CD4-positive, alpha-beta T cell treated with Interferon gamma for 1 hour (primary cell): ENCODE results near the gene ZSCAN9.
A peak's percentile ranks its signal among the peaks of the same experiment; 100 is the strongest.

Experiments used
- DNase-seq: peaks from one replicate; pipeline ENCODE4 v3.0.0-alpha.2; 2020

The ZSCAN9 gene

DNA sequence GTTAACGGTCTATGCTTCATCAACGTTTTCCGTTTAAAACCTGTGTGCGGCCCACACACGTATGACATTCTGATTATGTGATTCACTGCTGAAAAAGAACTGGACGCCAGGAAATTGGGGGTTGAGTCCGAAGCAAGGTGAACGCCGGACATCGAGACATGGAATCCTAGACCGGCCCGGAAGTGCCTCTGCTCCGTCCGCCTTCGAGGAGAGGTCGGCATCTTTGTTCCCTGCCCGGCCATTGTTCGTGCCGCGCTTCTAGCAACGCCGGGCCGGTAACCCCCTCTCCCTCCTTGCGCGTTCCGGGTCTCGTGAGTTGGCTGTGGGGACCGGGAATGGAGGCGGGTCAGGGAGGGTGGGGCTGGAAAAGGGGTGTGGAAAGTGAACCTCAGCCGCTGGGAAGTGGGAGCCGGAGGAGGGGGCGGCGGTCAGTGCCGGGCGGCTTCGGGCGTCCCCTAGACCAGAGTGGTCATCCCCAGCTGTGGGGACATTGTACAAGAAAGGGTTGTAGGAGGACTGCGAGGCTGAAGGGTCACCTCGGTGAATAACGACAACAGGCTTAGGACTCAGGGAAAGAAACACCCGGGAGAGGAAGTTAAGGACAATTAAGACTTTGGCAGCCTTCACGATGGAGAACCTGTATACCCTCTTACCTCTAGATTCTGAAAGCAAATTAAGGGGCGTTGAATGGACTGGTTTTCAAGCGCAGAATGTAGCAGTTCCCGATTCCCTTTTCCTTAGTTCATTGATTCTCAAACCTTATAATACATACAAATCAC is at the start of gene ZSCAN9:
Gene ZSCAN9, plus strand, starts transcription at position 220 of the 779 bp plus-strand sequence. CDS start 1,810 bp downstream, outside the sequence.
- peak; percentile 63 for DNase-seq

DNA sequence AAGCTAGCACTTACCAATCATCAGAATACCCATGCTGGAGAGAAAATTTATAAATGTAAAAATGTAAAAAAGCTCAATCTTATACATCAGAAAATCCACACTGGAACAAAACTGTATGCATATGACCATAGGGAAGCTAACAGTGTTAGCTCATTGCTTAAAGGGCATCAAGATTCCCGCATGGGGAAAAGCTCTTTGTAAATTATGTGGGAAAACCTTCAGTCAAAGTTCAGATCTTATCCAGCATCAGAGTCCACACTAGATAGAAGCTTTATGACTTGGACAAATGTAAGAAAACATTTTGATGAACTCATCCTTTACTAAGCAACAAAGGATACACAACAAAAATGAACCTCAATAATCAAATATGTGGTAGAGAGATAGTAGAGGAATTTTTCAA is 48.7 kb upstream of the ZSCAN9 start:
- no peak for DNase-seq

DNA sequence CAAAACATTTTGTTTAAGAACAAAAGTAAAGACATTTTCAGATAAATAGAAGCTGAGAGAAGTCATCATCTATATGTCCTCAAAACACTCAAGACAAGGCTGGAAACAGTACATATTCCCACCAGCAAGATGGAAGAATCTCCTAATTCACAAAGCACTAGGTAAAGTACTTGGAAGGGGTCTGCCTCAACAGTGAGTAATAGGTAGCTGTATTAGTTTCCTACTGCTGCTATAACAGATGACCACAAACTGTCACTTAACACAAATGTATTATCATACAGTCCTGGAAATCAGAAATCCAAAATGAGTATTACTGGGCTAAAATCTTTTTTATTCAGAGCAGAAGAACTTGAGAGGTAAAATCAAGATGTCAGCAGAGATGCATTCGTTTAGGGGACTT is 42.8 kb upstream of the ZSCAN9 start:
- no peak for DNase-seq

DNA sequence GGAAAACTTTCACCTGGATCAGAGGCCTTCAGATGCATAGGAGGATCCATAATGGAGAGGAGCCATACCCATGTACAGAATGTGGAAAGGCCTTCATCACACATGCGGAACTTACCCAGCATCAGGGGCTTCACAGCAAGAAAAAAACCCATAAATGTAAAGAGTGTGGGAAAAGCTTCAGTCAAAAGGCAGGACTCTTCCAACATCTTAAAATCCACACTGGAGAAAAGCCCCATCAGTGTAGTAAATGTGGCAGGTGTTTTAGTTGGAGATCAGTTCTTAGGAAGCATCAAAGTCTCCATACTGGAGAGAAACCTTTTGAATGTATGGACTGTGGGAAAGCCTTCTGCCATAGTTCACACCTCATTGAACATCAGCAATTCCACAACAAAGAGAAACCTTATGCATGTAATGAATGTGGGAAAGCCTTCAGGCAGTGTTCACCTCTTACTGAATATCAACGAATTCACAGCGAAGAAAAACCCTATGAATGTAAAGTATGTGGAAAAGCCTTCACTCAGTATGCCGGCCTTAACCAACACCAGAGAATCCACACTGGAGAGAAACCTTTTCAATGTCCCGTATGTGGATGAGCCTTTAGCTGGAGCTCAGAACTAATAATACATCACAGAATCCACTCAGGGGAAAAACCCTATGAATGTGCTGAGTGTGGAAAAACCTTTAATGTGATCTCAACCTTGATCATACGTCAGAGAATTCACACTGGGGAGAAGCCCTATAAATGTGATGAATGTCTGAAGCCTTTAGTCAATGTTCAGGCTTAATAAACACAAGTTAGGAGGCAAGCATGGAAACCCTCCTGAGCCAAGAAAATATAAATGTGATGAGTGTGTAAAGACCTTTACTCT is 36.7 kb upstream of the ZSCAN9 start:
- DNase-seq = no peak

DNA sequence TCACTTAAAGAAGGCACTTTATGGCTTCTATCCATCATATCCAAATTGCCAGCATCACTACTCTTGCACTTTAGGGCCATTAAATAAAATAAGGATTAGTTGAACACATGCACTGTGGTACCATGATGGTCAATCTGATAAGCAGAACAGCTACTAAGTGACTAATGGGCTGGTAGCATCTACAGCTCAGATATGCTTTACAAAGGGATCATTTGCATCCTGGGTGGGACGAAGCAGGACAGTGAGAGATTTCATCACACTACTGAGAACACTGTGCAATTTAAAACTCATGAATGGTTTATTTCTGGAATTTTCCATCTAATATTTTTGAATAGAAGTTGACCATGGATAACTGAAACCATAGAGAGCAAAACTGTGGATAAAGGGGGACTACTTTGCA is 25.1 kb upstream of the ZSCAN9 start:
- DNase-seq = no peak

DNA sequence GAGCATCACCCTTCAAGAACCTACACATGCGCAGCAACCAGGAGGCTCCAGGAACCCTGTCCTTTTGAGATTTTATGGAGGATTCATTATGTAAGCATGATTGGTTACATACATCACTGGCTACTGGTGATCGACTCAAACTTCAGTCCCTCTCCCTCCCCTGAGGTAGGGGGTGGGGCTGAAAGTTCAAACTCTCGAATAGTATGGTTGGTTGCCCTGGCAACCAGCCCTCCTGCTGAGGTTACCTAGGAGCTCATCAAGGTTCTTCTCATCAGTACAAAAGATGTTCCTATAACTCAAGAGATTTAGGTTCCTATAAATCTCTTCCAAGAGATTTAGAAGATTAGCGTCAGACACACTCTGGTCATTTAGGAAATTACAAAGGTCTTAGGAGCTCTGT is 21.9 kb upstream of the ZSCAN9 start:
- DNase-seq = no peak

DNA sequence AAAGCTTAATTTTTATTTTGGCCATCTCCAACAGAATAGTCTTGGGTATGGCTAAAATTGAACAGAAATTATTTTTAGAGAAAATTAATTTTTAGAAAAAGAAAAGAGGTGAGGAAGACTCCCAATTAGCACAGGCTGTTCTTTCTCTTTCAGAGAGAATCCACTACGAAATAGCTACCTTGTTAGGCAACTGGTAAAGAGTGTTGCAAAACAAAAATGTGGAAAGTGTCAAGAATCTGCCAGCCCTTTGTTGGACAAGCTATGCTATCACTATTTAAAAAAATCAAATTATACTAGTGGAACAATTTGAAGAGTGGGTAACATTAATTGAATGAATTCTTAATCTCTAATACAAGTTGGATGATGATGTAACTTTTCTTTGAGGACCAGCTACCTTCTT is 19.2 kb upstream of the ZSCAN9 start:
- DNase-seq = no peak

DNA sequence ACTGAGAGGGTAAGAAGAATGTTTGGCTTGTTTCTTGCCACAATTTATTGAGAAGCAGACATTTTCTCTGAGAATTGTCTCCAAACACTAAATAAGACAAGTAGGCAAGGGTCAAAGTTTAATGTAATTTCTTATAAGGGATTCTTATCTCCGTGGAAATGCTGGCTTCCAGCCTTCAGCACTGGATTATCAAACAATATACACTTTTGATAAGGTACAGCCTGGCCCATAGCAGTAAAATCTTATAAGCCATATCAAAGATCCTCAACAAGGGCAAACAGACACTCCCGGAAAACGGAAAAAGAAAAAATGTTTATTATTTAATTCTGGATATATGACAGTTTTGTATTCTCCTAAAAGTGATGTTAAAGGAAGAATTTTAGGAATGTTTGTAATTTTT is 18.5 kb upstream of the ZSCAN9 start:
- DNase-seq = no peak

DNA sequence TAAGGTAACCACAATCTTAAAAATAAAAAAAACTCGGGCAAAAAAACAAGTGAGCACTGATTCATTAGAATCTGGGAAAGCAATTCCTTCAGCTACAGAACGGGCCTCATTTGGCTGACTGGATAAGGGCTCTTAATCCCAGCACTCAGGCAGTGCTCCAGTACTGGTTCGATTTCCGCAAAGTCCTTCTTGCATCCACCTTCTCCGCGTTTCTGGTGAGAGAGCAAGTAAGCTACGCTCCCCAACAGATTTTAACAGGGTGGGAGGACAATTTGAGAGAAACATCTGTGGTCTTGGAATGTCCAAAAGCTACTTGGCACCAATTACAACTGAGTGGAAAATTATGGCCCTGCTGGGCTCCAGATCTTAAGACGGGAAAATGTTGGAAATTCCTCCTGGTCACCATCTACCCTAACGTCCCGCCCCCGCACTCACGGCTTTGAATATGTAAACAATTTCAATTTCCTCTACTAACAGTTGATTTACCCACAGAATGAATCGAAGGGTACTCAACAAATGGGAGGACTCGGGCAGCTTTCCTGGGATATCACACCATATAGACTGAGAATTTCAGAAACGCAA is 18.1 kb upstream of the ZSCAN9 start:
- DNase-seq = no peak

DNA sequence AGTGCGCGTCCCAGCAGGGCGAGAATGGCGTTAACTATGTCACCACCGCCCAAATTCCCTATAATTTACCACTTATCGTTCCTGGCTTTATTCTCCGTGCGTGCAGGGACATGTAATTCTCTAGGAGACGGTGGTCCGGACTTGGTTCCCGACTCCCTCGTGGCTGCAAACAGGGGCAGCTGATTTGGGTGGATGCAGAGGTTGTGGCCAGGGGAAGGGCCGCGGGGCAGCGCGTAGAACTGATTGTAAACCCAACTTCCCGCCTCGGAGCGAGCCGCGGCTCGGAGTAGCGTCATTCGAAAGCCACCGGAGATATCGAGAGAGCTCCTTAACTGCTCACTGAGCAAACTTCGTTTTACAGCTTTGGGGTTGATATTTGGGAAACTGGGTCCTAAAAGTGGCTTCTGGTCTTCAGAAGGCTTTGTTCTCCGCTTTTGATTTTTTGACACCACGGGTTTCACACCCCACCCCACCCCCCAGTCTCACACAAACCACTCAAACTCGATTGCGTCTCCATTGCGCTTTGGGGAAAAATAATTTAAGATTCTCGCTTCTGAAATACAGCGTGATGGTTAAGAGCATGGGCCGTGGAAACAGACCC is 17.5 kb upstream of the ZSCAN9 start:
- no peak for DNase-seq

DNA sequence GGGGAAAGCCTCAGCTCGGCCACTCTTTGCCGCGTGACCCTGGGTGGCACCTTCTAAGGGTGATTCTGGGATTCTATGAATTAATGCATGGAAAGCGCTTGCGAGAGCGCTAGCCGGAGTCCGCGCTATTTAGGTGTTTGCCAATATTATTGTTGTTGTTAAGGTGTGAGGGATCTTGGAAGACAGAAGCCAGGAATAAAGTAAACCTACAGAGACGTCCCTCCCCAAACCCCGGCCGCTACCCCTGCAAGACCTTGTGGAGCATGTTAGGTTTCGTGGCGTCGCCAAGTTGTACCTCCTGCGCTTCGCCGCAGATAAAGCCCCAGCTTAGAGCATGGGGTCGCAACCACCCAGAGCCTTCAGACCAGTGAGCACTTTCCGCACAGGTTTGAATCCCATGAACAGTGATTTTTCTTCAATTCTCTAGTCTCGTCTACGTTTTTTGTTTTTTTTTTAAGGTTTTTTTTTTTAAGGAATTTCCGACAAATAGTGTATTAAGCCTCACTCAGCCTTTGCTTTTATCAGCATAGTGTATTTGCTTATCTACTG is 16.9 kb upstream of the ZSCAN9 start:
- DNase-seq = no peak

DNA sequence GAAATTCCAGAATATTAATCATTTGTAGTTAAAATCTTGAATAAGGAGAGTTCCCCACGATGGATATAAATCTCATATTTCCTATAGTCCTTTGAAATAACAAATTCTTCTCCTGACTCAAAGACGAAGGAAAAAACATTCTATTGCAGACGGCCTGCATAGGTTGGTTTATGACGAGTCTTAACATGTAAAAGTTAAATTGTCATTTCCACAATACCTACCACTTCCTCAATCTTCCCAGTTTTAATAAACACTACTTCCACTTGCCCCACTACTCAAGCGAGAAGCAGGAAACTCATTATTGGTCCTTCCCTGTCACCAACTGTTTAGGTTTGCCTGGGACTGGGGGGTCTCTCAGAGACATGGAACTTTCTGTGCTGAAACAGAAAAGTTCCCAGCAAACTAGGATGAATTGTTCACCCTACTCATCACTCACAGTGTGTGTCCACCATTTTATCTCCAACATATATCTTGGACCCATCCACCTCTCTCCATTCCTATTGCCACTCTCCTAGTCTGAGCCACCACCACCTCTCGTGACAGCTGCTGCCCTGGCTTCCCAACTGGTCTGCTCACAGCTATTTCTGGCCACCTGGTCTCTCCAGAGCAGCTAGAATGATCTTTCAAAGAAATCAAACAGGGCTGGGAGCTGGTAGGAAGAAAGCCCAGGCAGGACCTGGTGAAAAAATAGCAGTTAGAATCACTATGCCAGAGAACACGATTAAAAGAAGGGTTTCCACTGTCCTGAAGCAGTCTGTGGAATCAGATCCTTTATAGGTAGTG is 15.1 kb upstream of the ZSCAN9 start:
- DNase-seq = no peak

DNA sequence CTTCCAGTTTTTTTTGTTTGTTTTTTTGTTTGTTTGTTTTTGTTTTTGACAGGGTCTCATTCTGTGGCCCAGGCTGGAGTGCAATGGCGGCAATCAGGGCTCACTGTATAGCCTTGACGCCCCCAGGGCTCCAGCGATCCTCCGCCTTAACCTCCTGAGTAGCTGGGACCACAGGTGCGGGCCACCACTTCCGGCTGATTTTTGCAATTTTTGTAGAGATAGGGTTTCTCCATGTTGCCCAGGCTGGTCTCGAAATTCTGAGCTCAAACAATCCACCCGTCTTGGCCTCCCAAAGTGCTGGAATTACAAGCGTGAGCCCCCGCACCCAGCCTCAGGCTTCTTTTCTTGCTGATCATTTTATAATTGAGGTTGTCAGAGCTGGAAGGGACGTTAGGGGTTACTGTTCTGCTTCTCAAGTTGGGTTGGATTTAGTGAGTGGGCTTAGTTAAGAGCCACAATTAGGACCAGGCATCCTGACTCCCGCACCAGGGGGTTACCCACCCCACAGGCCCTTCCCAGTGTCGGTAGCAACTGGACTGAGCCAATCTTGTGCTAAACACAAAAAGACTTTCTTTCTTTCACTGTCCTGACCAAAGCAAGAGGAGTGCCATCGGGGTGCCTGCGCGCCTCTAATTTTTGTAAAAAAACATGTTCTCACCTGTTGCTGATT is 13.1 kb upstream of the ZSCAN9 start:
- DNase-seq = no peak

DNA sequence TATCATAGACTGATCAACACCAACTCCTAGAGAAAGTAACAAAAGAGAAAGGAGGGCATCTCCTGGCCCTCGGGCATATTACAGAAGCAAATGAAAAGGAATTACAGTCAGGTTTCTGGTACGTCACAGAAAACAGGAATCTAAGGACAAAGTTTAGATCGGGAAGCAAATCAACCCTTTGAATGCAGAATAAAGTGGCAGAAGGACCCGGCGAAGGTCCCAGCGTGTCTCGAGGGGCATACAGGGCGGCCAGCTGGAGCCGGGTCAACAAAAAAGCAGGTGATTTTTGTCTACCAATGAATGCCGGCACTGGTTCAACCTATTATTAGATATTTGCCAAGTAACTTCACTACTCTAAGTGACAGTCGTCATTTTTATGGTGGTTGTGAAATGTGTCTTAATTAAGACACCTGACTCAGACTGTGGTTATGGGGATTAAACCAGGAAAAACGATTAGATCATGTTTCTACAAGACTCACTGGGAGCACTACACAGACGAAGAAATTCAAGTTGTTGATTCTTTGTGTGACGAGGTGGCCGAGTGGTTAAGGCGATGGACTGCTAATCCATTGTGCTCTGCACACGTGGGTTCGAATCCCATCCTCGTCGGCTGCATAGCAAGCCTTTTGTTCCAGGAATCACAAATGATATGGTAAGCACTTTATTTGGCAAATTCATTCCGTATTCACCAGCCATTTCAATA is 12.4 kb upstream of the ZSCAN9 start:
- no peak for DNase-seq

DNA sequence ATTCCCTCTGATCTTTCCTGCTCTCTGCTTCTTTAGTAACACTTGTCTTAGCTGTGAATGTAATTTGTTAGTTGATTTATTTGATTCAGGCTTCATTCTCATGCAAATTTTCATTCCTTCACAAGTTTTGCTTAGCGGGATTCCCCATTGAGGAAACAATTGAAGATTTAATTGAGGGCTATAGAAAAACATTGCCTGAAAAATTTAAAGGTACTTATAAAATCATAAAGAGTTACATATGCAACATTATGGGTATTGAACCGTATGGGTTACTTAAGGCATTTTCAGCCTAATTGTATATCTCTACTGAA is 11.9 kb upstream of the ZSCAN9 start:
- no peak for DNase-seq

DNA sequence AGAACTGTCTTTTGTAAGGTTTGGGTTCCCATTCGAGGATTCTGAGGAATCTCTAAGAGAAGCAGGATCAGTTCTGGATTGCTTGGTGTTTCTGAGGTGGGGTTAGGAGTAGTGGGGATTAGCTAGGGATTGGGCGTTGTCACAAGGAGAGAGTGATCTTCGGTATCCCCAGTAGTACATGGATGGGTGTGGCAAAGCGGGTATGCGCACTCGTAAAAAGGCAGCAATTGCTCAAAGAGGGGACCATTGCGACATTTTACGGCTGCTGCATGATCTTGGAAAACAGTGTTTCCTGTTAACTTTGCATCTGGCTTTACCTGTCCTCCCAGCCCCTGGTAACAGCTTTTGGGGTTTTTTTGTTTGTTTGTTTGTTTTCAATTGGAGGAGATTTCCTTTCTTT is 9.7 kb upstream of the ZSCAN9 start:
- DNase-seq = no peak

DNA sequence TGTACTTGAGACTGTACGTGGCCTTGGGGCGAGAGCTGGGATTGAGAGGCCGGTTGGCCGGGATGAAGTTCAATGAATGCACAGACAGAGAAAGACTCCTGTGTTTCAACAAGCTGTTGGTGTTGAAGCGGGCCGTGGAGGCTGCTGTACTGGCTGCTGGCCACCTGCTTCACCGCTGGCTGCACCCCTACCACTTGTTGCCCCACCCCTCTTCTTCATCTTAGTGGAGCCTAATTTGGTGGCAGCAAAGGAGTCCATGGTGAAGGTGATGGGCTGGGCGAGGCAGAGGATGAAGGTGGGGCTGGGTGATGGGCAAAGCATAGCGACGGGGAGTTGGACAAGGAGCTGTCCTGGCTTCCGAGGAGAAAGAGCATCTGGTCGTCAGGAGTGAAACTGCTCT is 7.2 kb upstream of the ZSCAN9 start:
- no peak for DNase-seq

DNA sequence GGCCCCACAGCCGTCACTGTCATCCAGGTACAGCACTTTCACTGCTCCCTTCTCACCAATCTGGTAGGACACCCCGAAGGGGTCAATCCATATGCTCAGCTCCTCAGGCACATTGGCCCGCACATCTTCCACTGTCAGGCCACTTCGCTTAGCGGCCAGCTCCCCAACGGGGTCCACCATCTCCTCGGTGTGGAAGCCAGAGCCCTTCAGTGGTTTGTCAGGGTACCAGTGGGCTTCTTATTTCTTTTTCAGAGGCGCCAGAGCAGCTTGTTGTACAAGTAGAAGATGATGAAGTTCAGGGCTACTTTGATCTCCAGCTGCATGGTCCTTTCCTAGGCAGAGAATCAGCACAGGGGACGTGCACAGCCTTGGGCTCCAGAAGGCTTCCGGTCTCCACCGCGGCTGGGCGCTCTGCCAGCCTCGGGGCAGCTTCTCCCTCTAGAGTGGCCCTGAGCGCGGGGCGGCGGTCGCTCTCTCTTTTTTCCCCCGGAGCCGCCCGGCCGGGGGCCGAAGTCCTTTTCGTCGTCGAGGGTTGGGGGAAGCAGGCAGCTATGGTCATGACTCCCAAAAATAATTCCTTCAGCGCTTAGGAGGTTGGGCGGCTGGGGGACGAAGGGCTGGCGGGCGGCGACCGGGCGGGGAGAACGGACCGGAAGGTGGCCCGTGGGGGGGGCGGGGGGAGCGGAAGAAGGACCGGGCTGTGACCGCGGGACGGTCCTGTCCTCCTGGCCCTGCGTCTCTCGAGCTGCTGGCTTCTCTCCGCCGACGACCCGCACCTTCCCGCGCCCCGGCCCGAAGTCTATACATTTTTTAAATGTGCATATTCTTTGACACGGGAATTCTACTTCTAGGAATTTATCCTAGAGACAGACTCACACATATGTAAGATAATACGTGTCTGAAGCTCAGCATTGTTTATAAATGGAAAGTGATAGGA is 6.5 kb upstream of the ZSCAN9 start:
- DNase-seq = no peak

DNA sequence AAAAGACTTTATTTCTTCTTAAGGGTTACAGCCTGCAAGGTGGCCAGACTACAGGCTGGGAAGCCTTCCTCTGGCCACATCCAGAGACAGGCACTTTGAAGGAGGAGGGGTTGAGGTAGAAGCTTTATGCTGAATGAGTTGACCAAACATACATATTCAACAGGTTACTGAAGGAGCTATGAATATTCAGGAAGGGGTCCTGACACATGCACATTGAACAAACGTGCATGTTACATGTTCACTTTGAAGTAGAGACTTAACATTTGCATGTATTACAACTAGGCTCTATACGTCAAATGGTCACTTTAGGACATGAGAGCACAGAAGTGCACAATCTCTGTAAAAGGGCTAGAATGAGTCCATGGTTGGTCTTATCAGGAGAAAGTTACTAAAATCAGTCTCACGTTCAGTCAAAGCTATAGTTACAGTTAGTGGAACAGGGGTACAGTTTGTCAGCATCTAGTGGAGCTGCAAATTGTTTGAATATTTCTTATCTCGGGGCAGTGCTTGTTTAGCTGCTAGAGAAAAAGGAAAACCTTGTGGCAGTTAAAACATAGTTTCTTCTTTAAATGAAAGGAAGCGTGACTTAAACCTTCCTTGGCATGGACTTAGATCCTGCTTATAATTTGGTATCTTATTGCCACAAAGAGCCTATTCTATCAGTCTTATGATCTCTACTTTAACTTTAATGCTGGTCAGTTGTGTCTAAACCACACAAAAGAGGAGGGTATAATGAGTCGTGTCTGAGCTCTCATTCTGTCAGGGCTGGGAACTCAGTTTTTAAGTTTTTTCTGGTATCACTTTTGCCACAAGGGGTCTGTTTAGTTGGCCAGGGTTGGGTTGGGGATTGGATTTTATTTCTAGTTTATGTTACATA is 4.6 kb upstream of the ZSCAN9 start:
- no peak for DNase-seq
